Prostate gland (tissue), 2 donors: ENCODE measurements around the gene SEZ6L.

ENCODE experiments used
- POLR2A ChIP-seq: fragments of 450-650 bp; IDR thresholded peaks from one replicate; pipeline ENCODE4 v1.6.1; 2016; ENCODE audit warnings: antibody characterized with exemption, mild to moderate bottlenecking
- POLR2AphosphoS5 ChIP-seq: sonication (generic); formaldehyde crosslinking; IDR thresholded peaks from one replicate; pipeline ENCODE4 v1.6.1; 2017; ENCODE audit warnings: antibody characterized with exemption
- TF ChIP-seq, protein P1 (sequence below), 4 experiments: fragments of 200-600 bp in 2 of 4; fragments of 450-650 bp in 2 of 4; sonication (generic) in 2 of 4; IDR thresholded peaks; 1 replicate in 3 of 4; 2 replicates in 1 of 4; pipeline ENCODE4 v1.5.1; 2016 to 2019; ENCODE audit warnings: antibody characterized with exemption in 4 of 4, mild to moderate bottlenecking in 2 of 4, moderate library complexity in 2 of 4

DNA sequence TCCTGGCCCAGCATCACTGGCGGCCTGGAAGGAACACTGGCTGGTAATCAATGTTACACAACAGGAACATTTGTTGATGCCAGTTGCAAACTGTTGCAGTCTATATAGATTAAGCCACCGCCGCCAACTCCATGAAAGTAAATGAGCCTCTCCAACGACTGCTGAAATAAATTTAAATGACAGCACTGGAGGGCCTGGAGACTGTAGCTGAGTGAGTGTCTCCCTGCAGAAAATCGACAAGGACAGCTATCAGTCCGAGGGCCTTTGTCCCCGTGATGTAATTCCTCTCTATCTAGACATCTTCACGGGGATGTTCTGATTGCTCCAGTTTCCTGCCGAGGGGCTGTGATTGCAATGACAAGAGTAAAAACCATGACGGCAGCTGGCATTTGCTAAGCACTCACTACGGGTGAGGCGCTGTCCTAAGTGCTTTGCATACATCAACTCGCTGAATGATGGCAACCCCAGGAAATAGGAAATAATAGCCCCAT, 120.4 kb downstream of the SEZ6L start:
- TF ChIP-seq POLR2AphosphoS5 (no peak), POLR2A (no peak)
- TF ChIP-seq, protein P1, sequence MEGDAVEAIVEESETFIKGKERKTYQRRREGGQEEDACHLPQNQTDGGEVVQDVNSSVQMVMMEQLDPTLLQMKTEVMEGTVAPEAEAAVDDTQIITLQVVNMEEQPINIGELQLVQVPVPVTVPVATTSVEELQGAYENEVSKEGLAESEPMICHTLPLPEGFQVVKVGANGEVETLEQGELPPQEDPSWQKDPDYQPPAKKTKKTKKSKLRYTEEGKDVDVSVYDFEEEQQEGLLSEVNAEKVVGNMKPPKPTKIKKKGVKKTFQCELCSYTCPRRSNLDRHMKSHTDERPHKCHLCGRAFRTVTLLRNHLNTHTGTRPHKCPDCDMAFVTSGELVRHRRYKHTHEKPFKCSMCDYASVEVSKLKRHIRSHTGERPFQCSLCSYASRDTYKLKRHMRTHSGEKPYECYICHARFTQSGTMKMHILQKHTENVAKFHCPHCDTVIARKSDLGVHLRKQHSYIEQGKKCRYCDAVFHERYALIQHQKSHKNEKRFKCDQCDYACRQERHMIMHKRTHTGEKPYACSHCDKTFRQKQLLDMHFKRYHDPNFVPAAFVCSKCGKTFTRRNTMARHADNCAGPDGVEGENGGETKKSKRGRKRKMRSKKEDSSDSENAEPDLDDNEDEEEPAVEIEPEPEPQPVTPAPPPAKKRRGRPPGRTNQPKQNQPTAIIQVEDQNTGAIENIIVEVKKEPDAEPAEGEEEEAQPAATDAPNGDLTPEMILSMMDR (IDR thresholded peaks at IDR 0.05) = no peak
